ENCODE results near the gene PALLD.
"Not testable (repeated sequence)": the region's sequence is repeated elsewhere in the genome, so short reads cannot be mapped to it uniquely, and the experiment has no call there.

The PALLD gene

GRCh38 chr4:168496834-168497233 lies at the start of gene PALLD:
PALLD (plus strand) TSS chr4:168497052.
- DNase-seq (ENCODE audit: extremely low read depth in 1 of 2, low read depth in 1 of 2) = no peak

- not testable (repeated sequence) for DNase-seq (ENCODE audit: extremely low read depth in 1 of 2, low read depth in 1 of 2)
Measured at GRCh38 chr4:168449063-168449462, 47.8 kb upstream of the PALLD start.

GRCh38 chr4:168449719-168450452 lies 47.0 kb upstream of the PALLD start:
- DNase-seq (ENCODE audit: extremely low read depth in 1 of 2, low read depth in 1 of 2) = peak in 1 of 2 donors; percentile 33

GRCh38 chr4:168451331-168451730 lies 45.5 kb upstream of the PALLD start:
- DNase-seq (ENCODE audit: extremely low read depth in 1 of 2, low read depth in 1 of 2) = no peak

- DNase-seq (ENCODE audit: extremely low read depth in 1 of 2, low read depth in 1 of 2) = no peak
Measured at GRCh38 chr4:168451744-168452390, 45.0 kb upstream of the PALLD start.

- DNase-seq (ENCODE audit: extremely low read depth in 1 of 2, low read depth in 1 of 2) = no peak
Measured at GRCh38 chr4:168453146-168453545, 43.7 kb upstream of the PALLD start.

- not testable (repeated sequence) for DNase-seq (ENCODE audit: extremely low read depth in 1 of 2, low read depth in 1 of 2)
Measured at GRCh38 chr4:168458256-168458655, 38.6 kb upstream of the PALLD start.

- no peak for DNase-seq (ENCODE audit: extremely low read depth in 1 of 2, low read depth in 1 of 2)
Measured at GRCh38 chr4:168461821-168462220, 35.0 kb upstream of the PALLD start.

- DNase-seq (ENCODE audit: extremely low read depth in 1 of 2, low read depth in 1 of 2) = no peak
Measured at GRCh38 chr4:168472920-168473319, 23.9 kb upstream of the PALLD start.

GRCh38 chr4:168474660-168475320 lies 22.1 kb upstream of the PALLD start:
- DNase-seq (ENCODE audit: extremely low read depth in 1 of 2, low read depth in 1 of 2) = no peak

GRCh38 chr4:168475745-168476144 lies 21.1 kb upstream of the PALLD start:
- DNase-seq (ENCODE audit: extremely low read depth in 1 of 2, low read depth in 1 of 2) = no peak

GRCh38 chr4:168478868-168479267 lies 18.0 kb upstream of the PALLD start:
- no peak for DNase-seq (ENCODE audit: extremely low read depth in 1 of 2, low read depth in 1 of 2)

GRCh38 chr4:168480931-168481611 lies 15.8 kb upstream of the PALLD start:
- DNase-seq (ENCODE audit: extremely low read depth in 1 of 2, low read depth in 1 of 2) = no peak

GRCh38 chr4:168483811-168484210 lies 13.0 kb upstream of the PALLD start:
- no peak for DNase-seq (ENCODE audit: extremely low read depth in 1 of 2, low read depth in 1 of 2)

- no peak for DNase-seq (ENCODE audit: extremely low read depth in 1 of 2, low read depth in 1 of 2)
Measured at GRCh38 chr4:168484626-168485025, 12.2 kb upstream of the PALLD start.

GRCh38 chr4:168485156-168485910 lies 11.5 kb upstream of the PALLD start:
- DNase-seq (ENCODE audit: extremely low read depth in 1 of 2, low read depth in 1 of 2) = no peak

GRCh38 chr4:168486912-168487281 lies 10.0 kb upstream of the PALLD start:
- DNase-seq (ENCODE audit: extremely low read depth in 1 of 2, low read depth in 1 of 2) = no peak

GRCh38 chr4:168487282-168488035 lies 9.4 kb upstream of the PALLD start:
- DNase-seq (ENCODE audit: extremely low read depth in 1 of 2, low read depth in 1 of 2) = no peak

GRCh38 chr4:168488869-168489274 lies 8.0 kb upstream of the PALLD start:
- DNase-seq (ENCODE audit: extremely low read depth in 1 of 2, low read depth in 1 of 2) = no peak

GRCh38 chr4:168489616-168490015 lies 7.2 kb upstream of the PALLD start:
- DNase-seq (ENCODE audit: extremely low read depth in 1 of 2, low read depth in 1 of 2) = no peak
